ENCODE data around the gene PGM5.

DNA sequence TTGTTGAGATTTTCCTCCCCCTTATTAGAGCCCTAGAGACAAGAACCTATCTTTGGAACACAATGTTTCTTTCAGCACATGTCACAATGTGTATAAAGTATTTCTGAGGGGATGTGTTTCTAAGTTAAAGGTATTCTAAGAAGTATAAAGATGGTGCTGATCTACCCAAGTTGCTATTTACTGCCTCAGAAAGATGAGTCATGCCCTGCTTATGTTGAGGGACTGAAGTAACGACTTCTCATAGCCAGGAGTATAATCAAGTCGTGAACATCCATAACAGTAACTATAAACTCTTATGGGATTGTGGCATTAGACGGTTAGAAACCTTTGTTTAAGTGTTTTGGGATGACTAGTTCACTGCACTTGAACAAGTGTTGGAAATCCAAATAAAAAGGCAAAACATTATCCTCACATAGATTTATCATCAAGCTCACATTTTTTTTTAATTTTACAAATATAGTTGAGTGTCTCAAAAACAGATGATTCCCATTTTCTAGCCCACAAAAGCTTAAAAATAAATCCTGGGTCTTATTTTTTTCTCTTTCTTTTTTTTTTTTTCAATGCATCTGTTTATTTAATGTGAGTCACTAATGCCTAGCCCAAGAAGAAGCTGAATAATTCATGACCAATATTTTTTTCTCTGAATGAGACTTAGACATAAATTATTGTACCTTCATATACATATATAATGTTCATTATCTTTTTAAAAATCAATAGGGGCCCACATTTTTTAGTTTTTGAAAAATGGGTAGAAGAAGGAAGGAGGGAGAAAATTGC, 196.5 kb downstream of the PGM5 start:
- TF ChIP-seq YY1 (IDR thresholded peaks at IDR 0.05; ENCODE audit: insufficient read depth, insufficient read length) = no peak
- TF ChIP-seq ZNF274 (IDR thresholded peaks at IDR 0.05; ENCODE audit: low read depth, low read length) = no peak
- no peak for TF ChIP-seq SUZ12 (IDR thresholded peaks at IDR 0.05; ENCODE audit: extremely low read depth, insufficient read depth, insufficient read length)
